ENCODE measurements around the gene HOXA13. TPM values are rescaled to one million over a fixed set of nuclear protein-coding genes. Genes with fewer than 3 reads are reported as not detected.

The HOXA13 gene
- total RNA-seq, 2 donors from 2014 or later = 0.14 TPM; not detected in 1

GRCh38 chr7:27174874-27175625 is 24.8 kb downstream of the HOXA13 start:
- peaks cover 15 to 32% of the 10 kb centered on the region in 2 donors for H3K4me1 ChIP-seq (ENCODE audit: control insufficient read depth in 1 of 2, low read depth in 2 of 2)
- ATAC-seq (ENCODE audit: insufficient number of reproducible peaks, low FRiP score, low read depth) (no peak), DNase-seq (ENCODE audit: low spot score) (no peak)
- H3K27me3 ChIP-seq (replicated peaks; ENCODE audit: insufficient read depth) = peaks cover 24% of the 10 kb centered on the region
- H3K4me3 ChIP-seq = no peak overlapping the region
- no peak overlapping the region for H3K27ac ChIP-seq
- H3K9me3 ChIP-seq = no peaks in the 10 kb centered on the region
- H3K36me3 ChIP-seq = no peaks in the 10 kb centered on the region
- no peak for TF ChIP-seq CTCF (IDR thresholded peaks at IDR 0.05)

- Histone ChIP-seq H3K9me3 (no peaks in the 10 kb centered on the region), H3K4me1 (ENCODE audit: control insufficient read depth in 1 of 2, low read depth in 2 of 2) (peaks cover 15 to 24% of the 10 kb centered on the region in 2 donors), H3K27me3 (replicated peaks; ENCODE audit: insufficient read depth) (peaks cover 24% of the 10 kb centered on the region), H3K4me3 (peak within 1 kb of the TSS; percentile 74), H3K27ac (peak within 1 kb of the TSS in 1 of 2 donors; percentile 36), H3K36me3 (no peaks in the 10 kb centered on the region)
- no peak for ATAC-seq (ENCODE audit: insufficient number of reproducible peaks, low FRiP score, low read depth)
- TF ChIP-seq CTCF (IDR thresholded peaks at IDR 0.05) = no peak
- DNase-seq (ENCODE audit: low spot score) = no peak
Observed at GRCh38 chr7:27173956-27174873, 25.7 kb downstream of the HOXA13 start, which contains the start of gene HOXA10. Gene HOXA10 (minus strand): TSS chr7:27174320. CDS start chr7:27174306, 14 bp downstream.

GRCh38 chr7:27173511-27173955 is 26.4 kb downstream of the HOXA13 start:
- Histone ChIP-seq H3K4me3 (peak overlapping the region; percentile 74), H3K27me3 (replicated peaks; ENCODE audit: insufficient read depth) (peaks cover 24% of the 10 kb centered on the region), H3K9me3 (no peaks in the 10 kb centered on the region), H3K27ac (peak overlapping the region in 1 of 2 donors; percentile 36), H3K4me1 (ENCODE audit: control insufficient read depth in 1 of 2, low read depth in 2 of 2) (peaks cover 15 to 23% of the 10 kb centered on the region in 2 donors), H3K36me3 (no peaks in the 10 kb centered on the region)
- TF ChIP-seq CTCF (IDR thresholded peaks at IDR 0.05) = no peak
- ATAC-seq (ENCODE audit: insufficient number of reproducible peaks, low FRiP score, low read depth) = no peak
- DNase-seq (ENCODE audit: low spot score) = no peak

GRCh38 chr7:27172823-27173510 is 26.9 kb downstream of the HOXA13 start:
- H3K4me1 ChIP-seq (ENCODE audit: control insufficient read depth in 1 of 2, low read depth in 2 of 2) = peaks cover 15 to 23% of the 10 kb centered on the region in 2 donors
- H3K4me3 ChIP-seq = peak overlapping the region; percentile 74
- peak overlapping the region in 1 of 2 donors; percentile 36 for H3K27ac ChIP-seq
- no peak for TF ChIP-seq CTCF (IDR thresholded peaks at IDR 0.05)
- no peaks in the 10 kb centered on the region for H3K9me3 ChIP-seq
- DNase-seq (ENCODE audit: low spot score) (no peak), ATAC-seq (ENCODE audit: insufficient number of reproducible peaks, low FRiP score, low read depth) (peak; percentile 30)
- H3K36me3 ChIP-seq = no peaks in the 10 kb centered on the region
- peaks cover 24% of the 10 kb centered on the region for H3K27me3 ChIP-seq (replicated peaks; ENCODE audit: insufficient read depth)

Measured in thoracic aorta (tissue), 2 donors.